Stimulated activated CD4-positive, alpha-beta T cell treated with anti-CD3 and anti-CD28 coated beads, Interleukin-12 subunit alpha, Interleukin-12 subunit beta, amount 100 ng/mL, for 24 hours (primary cell): ENCODE measurements around the gene JKAMP.

Experiments
- DNase-seq, 2 experiments: peaks; one replicate each; pipeline ENCODE4 v3.0.0-alpha.2; 2020; ENCODE audit warnings: low read depth in 2 of 2

Gene JKAMP

DNA sequence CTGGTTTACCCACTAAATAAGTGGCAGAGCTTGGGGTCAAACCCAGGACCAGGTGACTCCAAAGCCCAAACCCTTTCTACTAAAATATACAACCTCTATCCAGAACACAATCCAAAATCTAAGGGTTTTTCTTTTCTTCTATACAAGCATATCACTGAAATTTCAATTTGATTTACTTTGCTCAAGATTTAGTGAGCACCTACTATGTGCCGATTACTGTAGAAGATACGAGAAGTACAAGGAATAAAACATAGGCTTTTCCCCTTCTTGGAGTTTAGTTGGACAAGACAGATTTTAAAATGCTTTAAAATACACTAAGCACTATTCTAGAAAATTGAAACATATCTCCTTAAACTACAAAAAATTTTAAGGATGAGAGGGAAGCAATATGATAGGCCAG is 2.9 kb upstream of the JKAMP start:
- DNase-seq, result no peak

DNA sequence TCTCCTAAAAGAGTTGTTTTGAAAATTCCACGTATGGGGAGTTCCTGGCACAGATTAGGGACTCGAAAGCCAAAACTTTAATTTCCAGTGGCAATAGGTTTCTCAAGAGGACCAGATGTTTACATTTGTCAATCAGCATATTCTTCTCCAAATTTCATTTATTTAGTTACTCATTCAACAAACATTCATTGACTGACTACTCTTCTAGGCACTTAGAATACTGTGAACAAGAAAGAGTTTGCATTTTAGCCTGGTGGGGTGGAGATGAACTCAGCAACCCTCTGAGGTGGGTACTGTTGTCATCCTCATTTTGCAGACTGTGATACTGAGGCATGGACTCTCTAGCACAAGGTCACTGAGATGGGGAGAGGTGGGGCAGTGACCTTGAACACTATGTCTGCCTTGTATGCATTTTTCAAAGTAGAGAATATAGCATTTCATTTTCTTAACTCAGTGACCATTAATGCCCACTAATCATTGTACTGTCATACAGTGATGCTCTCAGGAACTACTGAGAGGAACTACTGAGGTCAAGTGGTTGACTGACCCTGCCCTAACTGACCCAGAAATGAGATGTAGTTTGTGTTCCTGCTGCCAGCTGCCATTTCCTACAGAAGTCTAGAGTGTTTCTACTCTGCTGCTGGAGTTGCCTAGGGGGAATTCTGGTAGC is 2.3 kb upstream of the JKAMP start:
- DNase-seq, result no peak

DNA sequence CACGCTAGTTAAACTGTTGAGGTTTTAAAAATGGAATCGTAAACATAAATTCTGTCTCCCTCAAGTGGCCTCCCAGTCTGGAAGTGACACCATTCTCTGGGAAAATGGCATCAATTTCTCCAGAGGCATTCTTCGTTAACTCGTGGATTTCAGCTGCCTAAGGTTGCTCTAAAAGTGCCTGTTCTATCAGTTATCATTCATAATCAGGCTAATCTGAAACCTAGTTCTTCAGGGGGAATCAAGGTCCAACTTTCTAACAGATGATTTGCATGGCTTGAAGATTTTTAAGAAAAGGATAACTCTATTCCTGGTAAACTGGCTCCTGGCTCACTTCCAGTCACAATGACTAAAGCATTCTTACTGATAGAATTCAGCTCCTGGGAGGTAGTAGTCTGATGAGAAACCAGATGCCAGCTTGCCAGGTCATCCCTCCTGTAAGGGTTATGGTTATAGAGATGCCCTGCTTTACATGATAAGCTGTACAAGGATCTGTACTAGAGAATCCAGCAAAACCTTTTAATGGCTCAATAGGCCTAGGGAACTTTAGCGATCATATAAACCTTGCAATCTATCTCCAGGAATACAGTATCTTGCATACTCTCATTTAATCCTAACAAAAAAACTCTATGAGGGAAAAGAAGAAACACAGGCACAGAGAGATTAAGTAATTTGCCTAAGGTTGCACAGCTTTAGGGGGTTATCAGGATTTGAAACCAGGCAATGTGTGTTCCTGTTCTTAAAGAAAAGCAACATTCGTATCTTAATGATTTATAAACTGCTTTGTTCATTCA is 1.6 kb upstream of the JKAMP start:
- no peak for DNase-seq

DNA sequence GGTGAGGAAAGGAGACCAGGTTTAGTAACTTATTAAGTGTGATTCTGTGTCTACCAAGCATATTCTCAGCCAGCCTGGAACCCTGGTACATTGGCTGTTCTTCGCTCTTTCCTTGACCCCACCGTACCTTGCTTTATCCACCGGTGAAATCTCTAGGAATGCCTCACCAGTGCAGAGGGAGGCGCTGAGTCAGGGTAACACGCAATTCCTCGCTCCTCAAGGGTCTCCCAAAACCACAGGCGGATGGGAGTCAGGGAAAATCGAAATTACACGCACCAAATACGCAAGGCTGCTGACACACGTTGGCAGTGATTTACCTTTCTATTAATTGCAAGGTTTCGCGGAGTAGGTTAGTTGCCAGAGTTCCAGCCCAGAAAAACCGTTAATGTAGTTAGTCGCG is 954 bp upstream of the JKAMP start:
- DNase-seq, result no peak

DNA sequence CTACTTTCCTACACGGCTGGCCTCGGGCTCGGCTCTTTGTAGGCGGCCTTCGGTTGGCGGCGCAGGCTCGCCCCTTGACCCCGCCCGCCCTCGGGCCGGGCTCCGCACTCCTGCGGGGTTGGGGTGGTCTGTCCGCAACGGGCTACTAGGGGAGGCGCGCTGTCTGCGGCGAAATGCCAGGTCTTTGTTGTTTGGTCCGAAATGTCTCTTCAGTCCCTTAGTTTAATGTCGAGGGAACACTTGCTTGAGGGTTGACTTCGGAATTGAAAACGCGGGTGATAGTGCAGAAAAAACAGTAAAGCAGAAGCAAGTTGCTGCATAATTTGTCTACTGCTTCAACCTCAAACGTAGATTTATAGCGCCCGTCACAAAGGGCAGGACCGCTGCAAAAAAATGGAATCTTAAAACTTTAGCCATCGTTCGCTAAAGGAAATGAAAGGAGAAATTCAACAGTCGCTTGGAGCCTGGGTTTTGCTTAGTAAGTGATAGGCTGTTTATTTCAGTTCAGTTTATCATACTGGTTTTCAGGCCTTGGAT is 390 bp downstream of the JKAMP start:
- DNase-seq, result no peak

DNA sequence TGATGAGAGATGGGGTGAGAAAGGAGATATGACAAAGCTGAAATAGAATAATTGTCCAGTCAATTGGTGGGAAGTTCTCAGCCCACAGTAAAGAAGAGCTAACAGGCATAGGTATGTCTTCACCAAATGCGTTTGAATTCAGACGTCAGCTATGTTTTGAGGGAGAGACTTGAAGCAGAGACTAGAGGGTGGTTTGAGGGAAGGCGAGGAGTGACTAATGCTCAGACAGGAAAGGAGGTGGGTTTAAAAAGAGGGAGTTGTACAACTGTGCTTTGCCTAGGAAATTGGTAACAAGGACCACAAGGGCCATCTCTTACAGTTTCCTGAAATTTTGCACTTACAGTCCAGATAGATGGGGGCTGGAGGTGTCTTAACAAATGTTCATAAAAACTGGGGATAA is 6.4 kb downstream of the JKAMP start:
- no peak for DNase-seq

DNA sequence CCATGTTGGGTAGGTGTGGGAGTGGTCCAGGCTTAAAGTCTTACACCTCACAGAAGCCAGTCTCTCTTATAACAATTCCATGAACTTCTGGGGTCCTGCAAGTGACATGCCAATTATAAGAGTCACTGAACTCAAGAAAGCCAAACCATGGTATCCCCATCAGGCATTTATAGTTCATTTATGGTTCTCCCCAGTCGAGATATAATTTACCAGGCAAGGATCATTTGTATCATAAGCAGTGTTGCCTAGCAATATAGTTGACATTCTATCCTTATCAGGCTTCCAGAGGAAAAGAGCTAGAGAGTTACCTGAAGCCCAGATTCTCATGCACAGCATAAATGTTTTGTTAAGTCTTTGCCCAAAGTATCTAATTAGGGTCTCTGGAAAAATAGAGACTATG is 8.1 kb downstream of the JKAMP start:
- no peak for DNase-seq

DNA sequence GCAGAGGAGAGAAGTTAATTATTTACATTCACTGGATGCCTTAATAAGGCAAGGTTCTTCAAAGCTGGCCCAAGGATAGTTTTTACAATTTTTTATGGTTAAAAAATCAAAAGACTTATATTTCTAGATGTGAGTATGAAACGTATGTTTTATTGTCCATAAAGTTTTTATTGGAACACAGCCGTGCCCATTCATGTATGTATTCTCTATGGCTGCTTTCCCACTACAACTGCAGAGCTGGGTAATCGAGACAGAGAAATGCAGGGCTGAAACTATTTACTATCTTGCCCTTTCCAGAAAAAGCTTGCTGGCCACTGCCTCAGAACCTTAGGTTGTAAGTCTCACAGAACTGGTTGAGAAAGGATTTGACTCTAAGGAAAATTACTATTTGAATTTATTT is 16.4 kb downstream of the JKAMP start:
- no peak for DNase-seq

DNA sequence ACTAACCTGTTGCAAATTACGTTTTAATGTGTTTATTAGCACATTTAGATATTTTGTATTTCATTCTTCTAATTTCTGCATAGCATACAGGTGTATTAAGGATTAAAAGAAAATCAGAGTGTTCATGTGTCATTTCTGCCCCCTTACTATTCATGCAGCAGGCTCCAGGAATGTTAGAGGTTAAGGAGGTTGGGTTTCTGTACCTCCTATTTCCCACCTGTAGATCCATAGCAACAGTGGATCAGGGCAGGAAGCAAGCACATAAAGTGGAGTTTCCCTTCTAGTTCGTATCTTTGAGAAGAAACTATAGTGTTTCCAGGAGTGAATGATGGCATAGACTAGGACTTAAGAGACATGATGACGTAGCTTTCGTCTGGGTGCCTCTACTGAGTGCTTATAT is 18.9 kb downstream of the JKAMP start:
- no peak for DNase-seq

DNA sequence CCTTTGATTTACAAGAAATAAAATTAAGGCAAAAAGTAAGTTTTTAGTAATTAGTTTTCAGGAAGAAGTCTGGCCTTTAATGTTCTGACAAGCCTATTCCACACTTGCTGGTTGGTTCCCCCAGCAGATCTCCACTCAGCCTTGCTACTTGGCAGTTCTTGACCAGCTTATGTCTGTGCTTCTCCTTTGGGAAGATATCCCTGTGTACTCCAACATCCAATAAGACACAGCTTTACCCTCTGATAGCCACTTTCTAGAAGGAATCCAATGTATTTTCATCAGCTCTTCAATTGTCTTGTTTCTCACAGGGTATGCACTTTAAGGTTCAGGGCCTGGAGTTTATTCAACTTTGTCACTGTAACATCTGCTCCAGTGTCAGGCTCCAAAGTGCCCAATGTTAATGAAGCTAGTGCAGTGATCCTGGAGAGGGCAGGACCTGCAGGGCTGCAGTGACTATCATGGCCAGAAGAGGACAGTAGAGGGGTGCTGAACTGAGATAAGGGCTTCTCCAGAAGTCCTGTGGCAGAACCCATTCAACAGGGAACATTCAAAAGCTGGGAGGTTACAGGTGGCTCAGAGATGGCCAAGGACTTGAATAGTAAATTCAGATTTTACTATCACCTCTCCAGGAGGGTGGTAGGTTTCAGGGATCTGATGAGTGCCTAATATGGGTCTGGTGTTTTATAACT is 22.9 kb downstream of the JKAMP start:
- DNase-seq, result peak in 1 of 2 experiments; percentile 49

DNA sequence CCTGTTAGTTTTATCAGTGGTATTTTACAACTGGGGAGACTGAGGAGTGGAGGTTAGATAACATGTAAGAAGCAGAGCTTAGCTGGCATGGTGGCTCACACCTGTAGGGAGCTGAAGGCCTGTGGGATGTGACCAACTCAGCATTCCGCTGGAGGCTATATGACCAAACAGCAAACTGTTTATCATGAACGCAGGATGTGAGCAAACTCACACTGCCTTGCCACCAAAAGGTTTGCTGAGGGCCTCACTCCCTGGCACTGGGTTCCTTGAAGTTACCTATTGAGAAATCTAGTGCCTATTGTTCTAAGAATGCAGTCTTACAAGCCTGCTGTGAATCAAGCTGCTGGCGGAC is 23.4 kb downstream of the JKAMP start:
- no peak for DNase-seq

DNA sequence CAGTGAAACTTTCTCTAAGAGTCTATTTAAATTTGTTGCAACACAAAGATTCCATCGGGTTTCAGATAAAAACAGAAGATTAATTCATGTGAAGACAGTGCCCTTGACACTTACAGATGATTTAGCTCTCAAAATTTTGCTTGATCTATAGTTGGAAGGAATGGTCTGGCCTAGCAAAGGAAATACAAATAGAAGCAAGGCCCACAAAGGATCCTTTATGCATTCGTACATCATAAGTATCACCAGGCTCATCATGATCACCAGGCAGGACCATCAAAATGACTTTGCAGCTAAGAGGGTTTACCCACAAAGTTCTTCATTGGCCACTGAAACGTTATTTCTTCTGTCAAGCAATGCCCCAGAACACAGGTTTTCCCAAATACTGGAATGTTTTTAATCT is 24.8 kb downstream of the JKAMP start:
- DNase-seq, result no peak

DNA sequence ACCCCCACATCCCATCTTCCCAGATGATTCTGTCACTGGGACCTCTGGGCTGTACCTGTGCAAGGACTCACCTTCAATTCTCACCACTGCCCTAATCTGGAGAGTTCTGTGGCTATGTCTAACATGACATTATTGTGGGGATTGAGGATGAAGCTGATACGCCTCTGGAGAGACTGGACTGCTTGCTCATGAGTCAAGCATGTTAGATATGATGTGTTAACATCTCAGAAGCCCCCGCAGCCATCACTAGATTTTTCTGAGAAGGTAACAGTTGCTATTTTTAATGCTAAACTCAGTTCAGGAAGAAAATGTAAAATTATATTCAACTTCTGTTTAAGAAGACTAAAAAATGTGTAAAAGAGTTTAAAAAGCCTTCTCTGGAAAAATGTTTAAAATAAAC is 25.7 kb downstream of the JKAMP start:
- no peak for DNase-seq

DNA sequence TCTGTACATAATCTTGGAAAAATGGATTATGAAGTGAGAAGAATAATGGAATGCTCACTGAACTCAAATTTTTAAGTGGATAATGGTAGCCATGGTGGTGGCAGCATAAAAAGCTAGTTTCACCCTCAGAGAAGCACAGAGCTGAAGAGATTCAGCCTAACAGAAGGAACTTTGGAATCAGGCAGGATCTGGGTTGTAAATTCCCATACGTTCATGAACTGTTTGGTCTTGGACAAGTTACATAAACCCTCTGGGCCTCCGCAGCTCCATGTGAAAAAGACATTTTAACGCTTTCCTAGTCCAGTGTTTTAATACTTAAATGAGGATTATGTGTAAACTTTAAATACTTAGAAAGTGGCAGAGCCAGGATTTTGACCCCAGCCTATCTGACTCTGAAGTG is 26.6 kb downstream of the JKAMP start:
- DNase-seq, result no peak

DNA sequence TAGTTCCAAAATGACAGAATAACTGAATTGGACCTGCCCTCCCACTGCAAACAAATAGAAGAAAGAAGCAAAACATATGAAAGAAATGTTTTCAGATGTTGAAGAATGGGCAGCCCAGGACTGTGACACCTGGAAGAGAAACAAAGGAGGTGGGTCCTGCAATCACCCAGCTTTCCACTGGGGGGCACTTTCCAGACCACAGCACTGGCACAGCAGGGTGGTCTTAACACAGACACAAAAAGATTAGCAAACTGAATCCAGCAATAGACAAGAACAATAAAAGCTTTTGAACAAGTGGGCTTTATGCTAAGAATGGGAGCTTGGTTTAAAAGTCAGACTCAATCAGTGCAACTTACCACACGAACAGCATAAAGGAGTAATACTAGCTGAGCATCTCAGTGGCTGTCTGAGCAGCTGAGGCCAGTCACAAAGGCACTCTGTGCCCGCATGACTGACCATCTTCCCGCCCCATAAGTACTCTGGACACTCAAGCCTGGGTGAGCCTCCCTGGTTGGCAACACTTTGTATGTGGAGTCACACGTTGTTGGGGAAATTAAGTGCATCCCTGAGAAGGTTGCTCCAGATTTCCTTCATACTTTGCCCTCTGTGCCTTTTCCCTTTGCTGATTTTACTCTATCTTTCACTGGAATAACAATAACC is 27.7 kb downstream of the JKAMP start:
- no peak for DNase-seq

DNA sequence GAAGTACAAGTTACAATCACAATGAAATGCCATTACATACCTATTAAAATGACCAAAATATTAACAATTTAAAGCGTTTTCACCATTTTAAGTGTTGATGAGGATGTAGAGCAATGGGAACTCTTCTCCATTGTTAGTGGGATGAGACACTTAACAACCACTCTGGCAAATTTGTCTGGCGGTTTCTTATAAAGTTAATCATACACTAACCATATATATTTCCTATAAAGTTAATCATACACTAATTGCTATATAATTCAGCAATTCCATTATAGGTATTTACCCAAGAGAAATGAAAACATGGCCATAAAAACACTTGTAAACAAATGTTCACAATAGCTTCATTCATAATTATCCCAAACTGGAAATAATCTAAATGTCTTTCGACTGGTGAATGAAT is 35.9 kb downstream of the JKAMP start:
- no peak for DNase-seq

DNA sequence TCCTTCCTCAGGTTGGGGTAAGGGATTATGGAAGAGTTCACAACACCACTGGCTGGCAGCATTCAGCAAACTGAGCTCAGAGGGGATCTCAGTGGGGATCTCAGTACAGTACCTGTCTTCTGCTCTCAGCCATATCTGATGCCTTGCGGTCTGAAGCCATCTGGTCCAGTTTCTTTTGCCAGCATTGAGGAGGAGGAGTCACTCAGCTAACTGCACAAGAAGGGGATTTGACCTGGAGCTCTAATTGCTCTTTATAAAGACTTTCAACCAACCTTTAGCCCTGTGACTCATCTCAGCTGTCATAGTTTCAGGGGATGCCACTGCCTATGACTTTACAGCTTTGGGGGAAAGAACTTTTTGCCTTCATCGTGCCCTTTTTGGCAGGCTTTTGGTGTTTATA is 44.9 kb downstream of the JKAMP start:
- DNase-seq, result no peak

DNA sequence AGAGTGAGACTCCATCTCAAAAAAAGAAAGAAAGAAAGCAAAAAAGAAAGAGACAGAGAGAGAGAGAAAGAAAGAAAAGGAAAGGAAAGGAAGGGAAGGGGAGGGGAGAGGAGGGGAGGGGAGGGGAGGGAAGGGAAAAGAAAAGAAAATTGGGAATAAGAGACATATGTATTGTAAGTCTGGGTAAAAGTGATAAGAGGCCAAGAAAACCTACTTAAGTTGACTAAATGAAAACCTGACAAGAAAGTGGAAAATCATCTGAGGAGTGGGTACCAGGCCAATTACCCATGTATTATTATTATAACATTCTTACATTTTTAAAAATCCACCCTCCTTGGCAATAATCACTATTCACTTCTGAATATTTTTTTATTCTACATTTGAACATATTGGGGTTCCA is 46.0 kb downstream of the JKAMP start:
- DNase-seq, result no peak

DNA sequence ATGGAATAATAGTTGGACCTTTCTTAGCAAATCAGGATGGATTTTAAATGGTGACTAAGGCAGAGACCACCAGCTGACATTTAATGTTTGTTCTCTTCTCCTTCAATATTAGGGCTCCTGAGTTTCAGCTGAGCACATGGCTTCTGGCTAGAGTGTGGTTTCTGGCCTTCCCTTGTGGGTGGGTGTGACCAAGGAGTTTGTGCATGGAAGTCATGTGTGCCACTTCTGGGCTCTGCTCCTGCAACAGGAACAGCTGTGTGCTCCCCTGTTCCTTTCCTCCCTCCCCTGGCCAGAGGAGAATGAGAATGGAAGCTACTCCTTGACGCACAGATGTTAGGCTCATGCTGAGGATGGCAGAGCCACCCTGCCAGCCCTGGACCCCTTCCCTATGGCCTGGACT is 48.1 kb downstream of the JKAMP start:
- DNase-seq, result no peak

DNA sequence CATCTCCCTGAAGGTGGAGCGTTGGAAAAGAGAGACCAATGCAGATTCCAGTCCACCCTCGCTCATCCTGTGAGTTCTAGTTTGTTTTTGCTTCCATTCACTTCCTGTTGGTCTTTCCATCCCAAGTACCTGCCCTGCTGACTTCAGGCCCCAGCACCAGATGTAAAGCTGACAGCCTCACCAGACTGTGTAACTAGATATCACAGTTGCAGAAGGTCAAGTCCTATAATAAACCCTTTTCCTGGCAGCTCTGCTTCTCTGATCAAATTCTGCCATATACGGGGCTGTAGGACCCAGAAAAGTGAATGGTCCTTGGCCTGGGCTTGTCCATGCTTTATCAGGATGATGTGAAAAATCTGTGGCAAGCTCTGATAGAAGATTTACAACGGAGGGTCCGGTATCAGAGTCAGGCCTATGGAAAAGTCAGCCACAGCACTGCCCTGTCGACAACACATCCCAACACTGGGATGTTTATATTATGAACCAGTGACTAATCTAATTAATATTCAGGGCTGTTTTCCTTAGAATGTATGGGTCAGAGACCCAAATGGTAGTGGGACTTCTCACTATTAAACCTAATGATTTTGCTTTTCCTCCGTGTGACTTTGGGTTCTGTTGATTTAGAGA is 50.2 kb downstream of the JKAMP start:
- DNase-seq, result no peak

DNA sequence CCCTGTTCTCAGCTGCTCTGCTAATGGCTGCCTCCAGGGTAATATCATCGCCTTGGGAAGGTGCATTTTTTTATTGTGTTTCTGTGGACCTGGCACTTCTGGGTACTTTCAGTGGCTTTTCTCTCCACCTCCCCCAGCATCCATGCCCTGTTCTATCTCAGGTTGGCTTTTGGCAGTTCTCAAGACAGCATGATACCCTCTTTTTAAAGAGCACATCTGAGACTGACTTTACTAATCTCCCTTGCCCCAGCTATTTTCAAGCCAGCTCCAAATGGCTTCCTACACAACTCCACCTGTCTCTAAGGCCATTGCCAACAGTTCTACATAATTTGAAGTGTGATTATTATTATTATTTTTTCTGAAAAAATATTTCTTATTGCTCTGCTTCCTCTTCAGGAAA is 53.2 kb downstream of the JKAMP start:
- no peak for DNase-seq

DNA sequence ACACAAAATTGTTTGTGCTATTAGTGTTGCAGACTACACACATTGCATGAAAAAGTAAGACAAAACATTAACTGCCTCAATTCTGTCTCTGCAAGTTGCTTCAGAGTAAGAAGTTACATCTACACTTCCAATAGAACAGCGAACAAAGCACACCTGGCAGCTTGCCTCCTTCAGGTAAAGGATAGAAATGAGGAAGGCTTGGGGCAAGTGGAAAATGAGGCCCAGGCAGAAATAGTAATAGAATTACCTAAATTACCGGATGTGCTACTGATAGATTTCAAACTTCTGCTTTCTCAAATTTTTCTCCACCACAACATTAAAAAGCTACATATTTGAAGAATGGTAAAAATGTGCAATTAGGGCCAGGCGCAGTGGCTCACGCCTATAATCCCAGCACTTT is 54.6 kb downstream of the JKAMP start:
- DNase-seq, result no peak
